HEK293 (cell line): ENCODE results near the gene PRUNE2.

ENCODE experiments used
- CTCF ChIA-PET: fragments of 350-600 bp; formaldehyde crosslinking; extraction: SDS; loops from one replicate; lab custom pipeline; 2021; ENCODE audit warnings: antibody characterized with exemption; lab: Yijun Ruan, JAX
- POLR2A ChIA-PET: fragments of 300-600 bp; formaldehyde crosslinking; extraction: SDS; loops from one replicate; lab custom pipeline; 2020; ENCODE audit warnings: antibody characterized with exemption, inconsistent platforms; lab: Yijun Ruan, JAX
- H3K27ac ChIP-seq: fragments of 200-500 bp; sonication (Bioruptor generic); 2 replicates; pipeline ENCODE4 v1.5.1; 2014; ENCODE audit warnings: low read depth, low read length, control low read depth, inconsistent platforms; ENCODE audit errors: extremely low read depth
- H3K36me3 ChIP-seq, 2 experiments: fragments of 200-500 bp in 1 of 2; sonication (Bioruptor generic) in 1 of 2; 1 replicate in 1 of 2; 2 replicates in 1 of 2; pipeline ENCODE4 v1.5.1; 2014 to 2017; ENCODE audit warnings: inconsistent platforms in 2 of 2, low read length in 2 of 2; ENCODE audit not compliant: control insufficient read depth in 2 of 2, insufficient read depth in 1 of 2
- H3K4me1 ChIP-seq: fragments of 200-500 bp; sonication (Bioruptor generic); 2 replicates; pipeline ENCODE4 v1.5.1; 2014; ENCODE audit warnings: mild to moderate bottlenecking, low read length, inconsistent platforms; ENCODE audit not compliant: control insufficient read depth, insufficient read depth
- H3K4me3 ChIP-seq: 2 replicates; pipeline ENCODE4 v1.5.1; 2011; ENCODE audit warnings: low read depth, mild to moderate bottlenecking, control low read depth, low read length, moderate library complexity
- H3K9me3 ChIP-seq: fragments of 200-500 bp; sonication (Bioruptor generic); 2 replicates; pipeline ENCODE4 v1.5.1; 2014; ENCODE audit warnings: low read depth, low read length, inconsistent platforms; ENCODE audit not compliant: control insufficient read depth, insufficient read depth
- BCL11B ChIP-seq: fragments of 450-650 bp; formaldehyde crosslinking; IDR thresholded peaks from 2 replicates; pipeline ENCODE4 v1.5.1; 2016; ENCODE audit warnings: low read depth, missing biosample characterization, missing genetic modification characterization
- EGR2 ChIP-seq: fragments of 450-650 bp; formaldehyde crosslinking; IDR thresholded peaks from 2 replicates; pipeline ENCODE4 v1.5.1; 2016; ENCODE audit warnings: low read depth, missing biosample characterization, missing genetic modification characterization
- GFI1B ChIP-seq: fragments of 450-650 bp; formaldehyde crosslinking; IDR thresholded peaks from 2 replicates; pipeline ENCODE4 v1.5.1; 2016; ENCODE audit warnings: missing biosample characterization, missing genetic modification characterization
- KLF10 ChIP-seq: fragments of 450-650 bp; IDR thresholded peaks from 2 replicates; pipeline ENCODE4 v1.5.1; 2018; ENCODE audit warnings: missing biosample characterization, mild to moderate bottlenecking, missing genetic modification characterization
- KLF16 ChIP-seq: fragments of 450-650 bp; formaldehyde crosslinking; IDR thresholded peaks from 2 replicates; pipeline ENCODE4 v1.5.1; 2017; ENCODE audit warnings: missing biosample characterization, missing genetic modification characterization
- OSR2 ChIP-seq: fragments of 450-650 bp; formaldehyde crosslinking; IDR thresholded peaks from 2 replicates; pipeline ENCODE4 v1.5.1; 2016; ENCODE audit warnings: missing biosample characterization, missing genetic modification characterization
- SCRT2 ChIP-seq: fragments of 450-650 bp; formaldehyde crosslinking; IDR thresholded peaks from 2 replicates; pipeline ENCODE4 v1.5.1; 2016; ENCODE audit warnings: missing biosample characterization, missing genetic modification characterization
- TCF7L2 ChIP-seq: IDR thresholded peaks from 2 replicates; pipeline ENCODE4 v1.6.1; 2011; ENCODE audit warnings: low read depth, mild to moderate bottlenecking, inconsistent platforms, low read length, moderate library complexity, borderline replicate concordance
- ZEB2 ChIP-seq: fragments of 450-650 bp; formaldehyde crosslinking; IDR thresholded peaks from 2 replicates; pipeline ENCODE4 v1.5.1; 2016; ENCODE audit warnings: missing biosample characterization, missing genetic modification characterization
- ZNF10 ChIP-seq: fragments of 450-650 bp; formaldehyde crosslinking; IDR thresholded peaks from 2 replicates; pipeline ENCODE4 v1.5.1; 2017; ENCODE audit warnings: missing biosample characterization, missing genetic modification characterization
- ZNF140 ChIP-seq: fragments of 450-650 bp; formaldehyde crosslinking; IDR thresholded peaks from 2 replicates; pipeline ENCODE4 v1.5.1; 2016; ENCODE audit warnings: missing biosample characterization, missing genetic modification characterization
- ZNF211 ChIP-seq: fragments of 450-650 bp; formaldehyde crosslinking; IDR thresholded peaks from 2 replicates; pipeline ENCODE4 v1.5.1; 2016; ENCODE audit warnings: low read depth, missing biosample characterization, missing genetic modification characterization
- ZNF221 ChIP-seq: fragments of 450-650 bp; formaldehyde crosslinking; IDR thresholded peaks from 2 replicates; pipeline ENCODE4 v1.5.1; 2017; ENCODE audit warnings: missing biosample characterization, missing genetic modification characterization, borderline replicate concordance
- ZNF311 ChIP-seq: fragments of 450-650 bp; formaldehyde crosslinking; IDR thresholded peaks from 2 replicates; pipeline ENCODE4 v1.5.1; 2017; ENCODE audit warnings: missing biosample characterization, missing genetic modification characterization, borderline replicate concordance
- ZNF530 ChIP-seq: fragments of 450-650 bp; formaldehyde crosslinking; IDR thresholded peaks from 2 replicates; pipeline ENCODE4 v1.5.1; 2016; ENCODE audit warnings: low read depth, missing biosample characterization, missing genetic modification characterization
- ZNF585B ChIP-seq: fragments of 450-650 bp; formaldehyde crosslinking; IDR thresholded peaks from 2 replicates; pipeline ENCODE4 v1.5.1; 2016; ENCODE audit warnings: missing biosample characterization, missing genetic modification characterization
- ZNF600 ChIP-seq: fragments of 450-650 bp; formaldehyde crosslinking; IDR thresholded peaks from 2 replicates; pipeline ENCODE4 v1.5.1; 2016; ENCODE audit warnings: missing biosample characterization, missing genetic modification characterization
- ZNF623 ChIP-seq: fragments of 450-650 bp; formaldehyde crosslinking; IDR thresholded peaks from 2 replicates; pipeline ENCODE4 v1.5.1; 2016; ENCODE audit warnings: missing biosample characterization, missing genetic modification characterization
- ZNF658 ChIP-seq: fragments of 450-650 bp; formaldehyde crosslinking; IDR thresholded peaks from 2 replicates; pipeline ENCODE4; 2016; ENCODE audit warnings: missing biosample characterization, missing genetic modification characterization
- ZNF747 ChIP-seq: fragments of 450-650 bp; formaldehyde crosslinking; IDR thresholded peaks from 2 replicates; pipeline ENCODE4 v1.5.1; 2016; ENCODE audit warnings: missing biosample characterization, missing genetic modification characterization
- ZNF777 ChIP-seq: fragments of 450-650 bp; formaldehyde crosslinking; IDR thresholded peaks from 2 replicates; pipeline ENCODE4 v1.5.1; 2017; ENCODE audit warnings: missing biosample characterization, missing genetic modification characterization, borderline replicate concordance
- ZNF837 ChIP-seq: fragments of 450-650 bp; formaldehyde crosslinking; IDR thresholded peaks from 2 replicates; pipeline ENCODE4 v1.5.1; 2016; ENCODE audit warnings: missing biosample characterization, missing genetic modification characterization
- ZNF843 ChIP-seq: fragments of 450-650 bp; formaldehyde crosslinking; IDR thresholded peaks from 2 replicates; pipeline ENCODE4 v1.5.1; 2016; ENCODE audit warnings: missing biosample characterization, missing genetic modification characterization
- TF ChIP-seq, protein P1 (sequence below): fragments of 450-650 bp; formaldehyde crosslinking; IDR thresholded peaks from 2 replicates; pipeline ENCODE4 v1.5.1; 2016; ENCODE audit warnings: missing biosample characterization, missing genetic modification characterization
- TF ChIP-seq, protein P2 (sequence below): fragments of 450-650 bp; formaldehyde crosslinking; IDR thresholded peaks from 2 replicates; pipeline ENCODE4 v1.5.1; 2016; ENCODE audit warnings: missing biosample characterization, missing genetic modification characterization
- TF ChIP-seq, protein P3 (sequence below): fragments of 450-650 bp; formaldehyde crosslinking; IDR thresholded peaks from 2 replicates; pipeline ENCODE4 v1.5.1; 2016; ENCODE audit warnings: missing biosample characterization, missing genetic modification characterization
- TF ChIP-seq, protein P4 (sequence below): fragments of 450-650 bp; formaldehyde crosslinking; IDR thresholded peaks from 2 replicates; pipeline ENCODE4 v1.5.1; 2017; ENCODE audit warnings: missing biosample characterization, missing genetic modification characterization
- TF ChIP-seq, protein P5 (sequence below): fragments of 450-650 bp; formaldehyde crosslinking; optimal IDR thresholded peaks from 2 replicates; pipeline ENCODE3; 2016; ENCODE audit warnings: missing biosample characterization, mild to moderate bottlenecking, missing genetic modification characterization

Gene PRUNE2

DNA sequence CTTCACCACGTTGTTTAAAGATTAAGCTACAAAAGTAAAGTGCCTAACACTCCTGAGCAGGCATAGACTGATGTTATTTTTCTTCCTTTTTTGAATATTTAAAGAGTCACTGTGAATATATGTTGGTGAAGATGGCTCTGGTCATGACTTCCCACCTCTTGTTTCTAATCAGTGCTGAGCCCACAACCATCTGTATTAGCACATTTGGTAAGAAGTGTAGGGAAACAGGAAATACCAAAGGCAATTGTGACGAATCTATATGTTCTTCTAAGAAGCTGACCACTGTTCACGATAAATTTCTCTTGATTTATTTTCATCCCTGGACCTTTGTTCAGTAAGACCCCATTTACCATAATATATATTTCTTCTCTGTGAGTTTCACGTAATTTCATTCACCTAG, 249.9 kb downstream of the PRUNE2 start:
- ChIA-PET POLR2A (no interaction called here), CTCF (no interaction called here)
- H3K4me1 ChIP-seq = peaks cover 5% of the 10 kb centered on the region; the same call in 1 of the 2 replicates
- no peaks in the 10 kb centered on the region for H3K36me3 ChIP-seq
- H3K27ac ChIP-seq = no peak overlapping the region
- no peaks in the 10 kb centered on the region for H3K9me3 ChIP-seq
- no peak overlapping the region for H3K4me3 ChIP-seq
- no peak for TF ChIP-seq ZNF211 (tag by site-specific recombination)
- no peak for TF ChIP-seq ZNF777 (tag by site-specific recombination)
- no peak for TF ChIP-seq ZNF658 (tag by site-specific recombination)
- no peak for TF ChIP-seq ZNF530
- no peak for TF ChIP-seq ZNF311 (tag by site-specific recombination)
- TF ChIP-seq ZNF623 (tag by site-specific recombination) = no peak
- TF ChIP-seq, protein P1, sequence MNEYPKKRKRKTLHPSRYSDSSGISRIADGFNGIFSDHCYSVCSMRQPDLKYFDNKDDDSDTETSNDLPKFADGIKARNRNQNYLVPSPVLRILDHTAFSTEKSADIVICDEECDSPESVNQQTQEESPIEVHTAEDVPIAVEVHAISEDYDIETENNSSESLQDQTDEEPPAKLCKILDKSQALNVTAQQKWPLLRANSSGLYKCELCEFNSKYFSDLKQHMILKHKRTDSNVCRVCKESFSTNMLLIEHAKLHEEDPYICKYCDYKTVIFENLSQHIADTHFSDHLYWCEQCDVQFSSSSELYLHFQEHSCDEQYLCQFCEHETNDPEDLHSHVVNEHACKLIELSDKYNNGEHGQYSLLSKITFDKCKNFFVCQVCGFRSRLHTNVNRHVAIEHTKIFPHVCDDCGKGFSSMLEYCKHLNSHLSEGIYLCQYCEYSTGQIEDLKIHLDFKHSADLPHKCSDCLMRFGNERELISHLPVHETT (tag by site-specific recombination) = no peak
- TF ChIP-seq, protein P2, sequence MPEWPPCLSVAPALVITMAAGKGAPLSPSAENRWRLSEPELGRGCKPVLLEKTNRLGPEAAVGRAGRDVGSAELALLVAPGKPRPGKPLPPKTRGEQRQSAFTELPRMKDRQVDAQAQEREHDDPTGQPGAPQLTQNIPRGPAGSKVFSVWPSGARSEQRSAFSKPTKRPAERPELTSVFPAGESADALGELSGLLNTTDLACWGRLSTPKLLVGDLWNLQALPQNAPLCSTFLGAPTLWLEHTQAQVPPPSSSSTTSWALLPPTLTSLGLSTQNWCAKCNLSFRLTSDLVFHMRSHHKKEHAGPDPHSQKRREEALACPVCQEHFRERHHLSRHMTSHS (tag by site-specific recombination) = no peak
- TF ChIP-seq, protein P3, sequence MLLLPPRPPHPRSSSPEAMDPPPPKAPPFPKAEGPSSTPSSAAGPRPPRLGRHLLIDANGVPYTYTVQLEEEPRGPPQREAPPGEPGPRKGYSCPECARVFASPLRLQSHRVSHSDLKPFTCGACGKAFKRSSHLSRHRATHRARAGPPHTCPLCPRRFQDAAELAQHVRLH (tag by site-specific recombination) = no peak
- TF ChIP-seq KLF16 = no peak
- TF ChIP-seq, protein P4, sequence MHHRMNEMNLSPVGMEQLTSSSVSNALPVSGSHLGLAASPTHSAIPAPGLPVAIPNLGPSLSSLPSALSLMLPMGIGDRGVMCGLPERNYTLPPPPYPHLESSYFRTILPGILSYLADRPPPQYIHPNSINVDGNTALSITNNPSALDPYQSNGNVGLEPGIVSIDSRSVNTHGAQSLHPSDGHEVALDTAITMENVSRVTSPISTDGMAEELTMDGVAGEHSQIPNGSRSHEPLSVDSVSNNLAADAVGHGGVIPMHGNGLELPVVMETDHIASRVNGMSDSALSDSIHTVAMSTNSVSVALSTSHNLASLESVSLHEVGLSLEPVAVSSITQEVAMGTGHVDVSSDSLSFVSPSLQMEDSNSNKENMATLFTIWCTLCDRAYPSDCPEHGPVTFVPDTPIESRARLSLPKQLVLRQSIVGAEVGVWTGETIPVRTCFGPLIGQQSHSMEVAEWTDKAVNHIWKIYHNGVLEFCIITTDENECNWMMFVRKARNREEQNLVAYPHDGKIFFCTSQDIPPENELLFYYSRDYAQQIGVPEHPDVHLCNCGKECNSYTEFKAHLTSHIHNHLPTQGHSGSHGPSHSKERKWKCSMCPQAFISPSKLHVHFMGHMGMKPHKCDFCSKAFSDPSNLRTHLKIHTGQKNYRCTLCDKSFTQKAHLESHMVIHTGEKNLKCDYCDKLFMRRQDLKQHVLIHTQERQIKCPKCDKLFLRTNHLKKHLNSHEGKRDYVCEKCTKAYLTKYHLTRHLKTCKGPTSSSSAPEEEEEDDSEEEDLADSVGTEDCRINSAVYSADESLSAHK (tag by site-specific recombination) = no peak
- no peak for TF ChIP-seq GFI1B
- TF ChIP-seq ZNF140 (tag by site-specific recombination) = no peak
- TF ChIP-seq ZNF747 (tag by site-specific recombination) = no peak
- TF ChIP-seq ZNF837 = no peak
- TF ChIP-seq OSR2 = no peak

DNA sequence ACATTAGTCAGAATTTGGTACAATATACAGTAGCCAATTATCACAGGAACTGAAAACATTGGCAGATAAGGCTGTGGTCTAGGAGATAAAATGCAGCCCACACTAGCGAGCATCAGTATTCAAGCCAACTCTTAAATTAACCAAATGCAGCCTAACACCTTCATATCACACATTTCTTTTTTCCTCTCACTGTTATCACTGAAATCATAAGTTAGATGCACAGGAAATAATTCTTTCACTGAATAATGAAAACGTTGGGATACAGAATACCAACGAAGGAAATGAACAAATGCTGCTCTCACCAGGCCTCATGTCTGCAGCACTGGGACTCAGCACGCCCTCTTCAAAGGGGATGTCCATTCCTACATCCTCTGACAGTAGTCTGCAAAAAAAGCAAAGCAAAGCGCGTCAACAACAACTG, 250.8 kb downstream of the PRUNE2 start:
- Histone ChIP-seq H3K9me3 (no peaks in the 10 kb centered on the region), H3K36me3 (no peaks in the 10 kb centered on the region)
- TF ChIP-seq, protein P5, sequence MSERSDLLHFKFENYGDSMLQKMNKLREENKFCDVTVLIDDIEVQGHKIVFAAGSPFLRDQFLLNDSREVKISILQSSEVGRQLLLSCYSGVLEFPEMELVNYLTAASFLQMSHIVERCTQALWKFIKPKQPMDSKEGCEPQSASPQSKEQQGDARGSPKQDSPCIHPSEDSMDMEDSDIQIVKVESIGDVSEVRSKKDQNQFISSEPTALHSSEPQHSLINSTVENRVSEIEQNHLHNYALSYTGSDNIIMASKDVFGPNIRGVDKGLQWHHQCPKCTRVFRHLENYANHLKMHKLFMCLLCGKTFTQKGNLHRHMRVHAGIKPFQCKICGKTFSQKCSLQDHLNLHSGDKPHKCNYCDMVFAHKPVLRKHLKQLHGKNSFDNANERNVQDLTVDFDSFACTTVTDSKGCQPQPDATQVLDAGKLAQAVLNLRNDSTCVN (tag by site-specific recombination) = no peak
- TF ChIP-seq, protein P4 (tag by site-specific recombination) = no peak
- TF ChIP-seq TCF7L2 = no peak
- no peak for TF ChIP-seq EGR2 (tag by site-specific recombination)
- no peak for TF ChIP-seq ZNF600
- no peak for TF ChIP-seq BCL11B
- no peak for TF ChIP-seq ZNF623 (tag by site-specific recombination)
- TF ChIP-seq ZNF843 = no peak
- no peak for TF ChIP-seq ZEB2
- no peak for TF ChIP-seq ZNF221 (tag by site-specific recombination)
- TF ChIP-seq ZNF10 (tag by site-specific recombination) = no peak
- no peak for TF ChIP-seq SCRT2 (tag by site-specific recombination)
- no peak for TF ChIP-seq ZNF585B (tag by site-specific recombination)
- no peak for TF ChIP-seq ZNF311 (tag by site-specific recombination)
- no peak for TF ChIP-seq KLF10 (tag by site-specific recombination)
- no peak for TF ChIP-seq ZNF747 (tag by site-specific recombination)
- TF ChIP-seq, all 188 proteins: peak for 0
- H3K4me3 ChIP-seq = no peak overlapping the region
- ChIA-PET POLR2A (no interaction called here), CTCF (no interaction called here)
- H3K27ac ChIP-seq = no peak overlapping the region
- H3K4me1 ChIP-seq = peaks cover 9% of the 10 kb centered on the region
